ENCODE data around the gene VWA5A. TPM values are rescaled to one million over a fixed set of nuclear protein-coding genes. Genes with fewer than 3 reads are reported as not detected.

The VWA5A gene
- total and polyA plus RNA-seq, 2 of the 13 experiments (the other 11 are each of a cell fraction or from before 2014, with no cell fraction given) = 1.3 to 1.8 TPM

DNA sequence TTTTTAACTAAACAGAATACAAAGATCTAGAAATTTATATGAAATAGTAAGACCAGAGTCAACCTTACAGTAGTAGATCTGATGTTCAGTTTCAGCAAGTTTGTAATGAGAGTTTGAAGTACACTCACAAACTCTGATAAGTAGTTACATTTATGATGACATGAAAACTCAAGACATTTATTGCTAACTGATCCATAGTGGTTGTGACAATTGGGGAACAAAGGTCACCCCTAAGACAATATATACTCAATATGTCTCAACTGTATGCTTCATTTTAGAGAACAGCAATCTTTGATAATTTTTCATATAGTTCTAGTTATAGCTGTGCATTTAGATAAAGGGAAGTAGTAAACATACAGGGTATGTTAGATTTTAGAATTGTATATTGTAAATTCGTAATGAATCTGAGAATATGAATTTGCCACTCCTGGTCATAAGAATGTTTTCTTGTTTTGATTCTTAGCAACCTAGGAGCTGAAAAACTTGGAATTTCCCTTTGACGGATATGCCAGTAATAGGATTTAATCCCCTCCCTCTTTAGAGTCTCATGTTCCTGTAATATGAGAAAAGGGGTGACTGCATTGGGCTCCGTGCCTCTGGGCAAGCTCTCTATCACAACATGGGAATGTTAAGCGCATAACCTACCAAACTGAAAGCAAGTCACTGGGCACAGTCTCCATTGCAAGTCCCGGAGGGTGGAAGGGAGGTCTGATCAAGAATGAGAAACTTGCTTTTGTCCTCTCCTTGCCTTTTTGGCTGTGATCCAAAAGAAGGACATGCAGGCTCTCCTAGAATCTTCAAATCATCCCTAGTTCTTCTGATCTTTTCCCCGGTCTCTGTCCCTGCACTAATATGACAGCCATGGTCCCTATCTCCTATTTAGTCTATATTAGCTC is 79.3 kb downstream of the VWA5A start:
- intact Hi-C loops (cut with micrococcal nuclease; ENCODE audit: unreplicated experiment) = loop anchor here (1.0 kb wide), 1 partner anchor 123 kb away; no protein-coding TSS in a partner anchor
- H3K27me3 ChIP-seq (ENCODE audit: control insufficient read depth in 1 of 2, insufficient read depth in 2 of 2, low read length in 2 of 2) = no peaks in the 10 kb centered on the region
- CTCF ChIA-PET (ENCODE audit: low intra/inter-chr PET ratio, low total read pairs) = interaction anchor here (1.6 to 2.5 kb wide), 2 partner anchors 86 to 124 kb away, joined by 4 to 38 read pairs; no protein-coding TSS in a partner anchor
- no peaks in the 10 kb centered on the region for H3K9me3 ChIP-seq (ENCODE audit: low read length)
- no peaks in the 10 kb centered on the region for H4K20me1 ChIP-seq (ENCODE audit: insufficient read depth, low read length)
- H3K36me3 ChIP-seq (replicated peaks in 1 of 2; ENCODE audit: control insufficient read depth in 1 of 2, insufficient read depth in 2 of 2, low read length in 2 of 2) = no peaks in the 10 kb centered on the region
- H3K27ac ChIP-seq (ENCODE audit: extremely low read length, insufficient read depth, low read length) = no peak overlapping the region
- no peak overlapping the region for H3K9ac ChIP-seq (ENCODE audit: insufficient read depth, low read depth, low read length)
- no peaks in the 10 kb centered on the region for H3K79me2 ChIP-seq (ENCODE audit: insufficient read depth, low read length)
- no peaks in the 10 kb centered on the region for H3K4me1 ChIP-seq (ENCODE audit: insufficient read depth, low read length)
- FAIRE-seq (no peak), DNase-seq (ENCODE audit: low spot score) (no peak), ATAC-seq (no peak)
- no peak overlapping the region for H3K4me2 ChIP-seq (ENCODE audit: low read depth, low read length)
- no peak overlapping the region for H2AFZ ChIP-seq (ENCODE audit: low read length)
- H3K4me3 ChIP-seq (replicated peaks in 1 of 3; ENCODE audit: insufficient read depth in 1 of 3, low read depth in 2 of 3, low read length in 3 of 3) = no peak overlapping the region
- WGBS (ENCODE audit: low lambda C conversion rate) = 31% methylated on average over 6 of the region's 6 CpGs
- POLR2A ChIA-PET = no interaction called here
- in situ Hi-C loops (cut with HindIII; ENCODE audit: extremely low pct_ligation_motif_present, low pct_unique_long_range_greater_than_20kb) = loop anchor here (5.0 kb wide), 1 partner anchor 117 kb away; no protein-coding TSS in a partner anchor
- BruUV-seq (replicated peaks) = no TSS peak
- TF ChIP-seq HOXD1 (CRISPR knock-in tag; IDR thresholded peaks at IDR 0.05) (no peak), ZNF724P (CRISPR knock-in tag; IDR thresholded peaks at IDR 0.05; ENCODE audit: borderline replicate concordance) (no peak), U2AF2 (IDR thresholded peaks at IDR 0.05; ENCODE audit: low read depth, low read length) (no peak), ZNF883 (CRISPR knock-in tag; IDR thresholded peaks at IDR 0.05; ENCODE audit: not compliant biosample characterization) (no peak), ZNF761 (CRISPR knock-in tag; conservative IDR thresholded peaks at IDR 0.05) (no peak), PAF1 (CRISPR knock-in tag; IDR thresholded peaks at IDR 0.05) (no peak), REXO4 (CRISPR knock-in tag; IDR thresholded peaks at IDR 0.05; ENCODE audit: borderline replicate concordance) (no peak), LCORL (IDR thresholded peaks at IDR 0.05) (no peak), LCORL (CRISPR knock-in tag; IDR thresholded peaks at IDR 0.05) (no peak), ZNF530 (CRISPR knock-in tag; IDR thresholded peaks at IDR 0.05; ENCODE audit: low read depth) (no peak), SKI (IDR thresholded peaks at IDR 0.05; ENCODE audit: partially characterized antibody) (no peak)
- TF ChIP-seq, protein P1, sequence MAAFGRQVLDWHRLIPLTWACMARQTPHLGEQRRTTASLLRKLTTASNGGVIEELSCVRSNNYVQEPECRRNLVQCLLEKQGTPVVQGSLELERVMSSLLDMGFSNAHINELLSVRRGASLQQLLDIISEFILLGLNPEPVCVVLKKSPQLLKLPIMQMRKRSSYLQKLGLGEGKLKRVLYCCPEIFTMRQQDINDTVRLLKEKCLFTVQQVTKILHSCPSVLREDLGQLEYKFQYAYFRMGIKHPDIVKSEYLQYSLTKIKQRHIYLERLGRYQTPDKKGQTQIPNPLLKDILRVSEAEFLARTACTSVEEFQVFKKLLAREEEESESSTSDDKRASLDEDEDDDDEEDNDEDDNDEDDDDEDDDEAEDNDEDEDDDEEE (CRISPR knock-in tag; IDR thresholded peaks at IDR 0.05) = no peak
- TF ChIP-seq, protein P2, sequence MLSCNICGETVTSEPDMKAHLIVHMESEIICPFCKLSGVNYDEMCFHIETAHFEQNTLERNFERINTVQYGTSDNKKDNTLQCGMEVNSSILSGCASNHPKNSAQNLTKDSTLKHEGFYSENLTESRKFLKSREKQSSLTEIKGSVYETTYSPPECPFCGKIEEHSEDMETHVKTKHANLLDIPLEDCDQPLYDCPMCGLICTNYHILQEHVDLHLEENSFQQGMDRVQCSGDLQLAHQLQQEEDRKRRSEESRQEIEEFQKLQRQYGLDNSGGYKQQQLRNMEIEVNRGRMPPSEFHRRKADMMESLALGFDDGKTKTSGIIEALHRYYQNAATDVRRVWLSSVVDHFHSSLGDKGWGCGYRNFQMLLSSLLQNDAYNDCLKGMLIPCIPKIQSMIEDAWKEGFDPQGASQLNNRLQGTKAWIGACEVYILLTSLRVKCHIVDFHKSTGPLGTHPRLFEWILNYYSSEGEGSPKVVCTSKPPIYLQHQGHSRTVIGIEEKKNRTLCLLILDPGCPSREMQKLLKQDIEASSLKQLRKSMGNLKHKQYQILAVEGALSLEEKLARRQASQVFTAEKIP (CRISPR knock-in tag; IDR thresholded peaks at IDR 0.05; ENCODE audit: borderline replicate concordance) = no peak
- TF ChIP-seq, protein P3, sequence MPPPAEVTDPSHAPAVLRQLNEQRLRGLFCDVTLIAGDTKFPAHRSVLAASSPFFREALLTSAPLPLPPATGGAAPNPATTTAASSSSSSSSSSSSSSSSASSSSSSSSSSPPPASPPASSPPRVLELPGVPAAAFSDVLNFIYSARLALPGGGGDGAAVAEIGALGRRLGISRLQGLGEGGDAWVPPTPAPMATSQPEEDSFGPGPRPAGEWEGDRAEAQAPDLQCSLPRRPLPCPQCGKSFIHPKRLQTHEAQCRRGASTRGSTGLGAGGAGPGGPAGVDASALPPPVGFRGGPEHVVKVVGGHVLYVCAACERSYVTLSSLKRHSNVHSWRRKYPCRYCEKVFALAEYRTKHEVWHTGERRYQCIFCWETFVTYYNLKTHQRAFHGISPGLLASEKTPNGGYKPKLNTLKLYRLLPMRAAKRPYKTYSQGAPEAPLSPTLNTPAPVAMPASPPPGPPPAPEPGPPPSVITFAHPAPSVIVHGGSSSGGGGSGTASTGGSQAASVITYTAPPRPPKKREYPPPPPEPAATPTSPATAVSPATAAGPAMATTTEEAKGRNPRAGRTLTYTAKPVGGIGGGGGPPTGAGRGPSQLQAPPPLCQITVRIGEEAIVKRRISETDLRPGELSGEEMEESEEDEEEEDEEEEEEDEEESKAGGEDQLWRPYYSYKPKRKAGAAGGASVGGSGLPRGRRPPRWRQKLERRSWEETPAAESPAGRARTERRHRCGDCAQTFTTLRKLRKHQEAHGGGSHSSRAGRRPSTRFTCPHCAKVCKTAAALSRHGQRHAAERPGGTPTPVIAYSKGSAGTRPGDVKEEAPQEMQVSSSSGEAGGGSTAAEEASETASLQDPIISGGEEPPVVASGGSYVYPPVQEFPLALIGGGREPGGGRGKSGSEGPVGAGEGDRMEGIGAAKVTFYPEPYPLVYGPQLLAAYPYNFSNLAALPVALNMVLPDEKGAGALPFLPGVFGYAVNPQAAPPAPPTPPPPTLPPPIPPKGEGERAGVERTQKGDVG (CRISPR knock-in tag; IDR thresholded peaks at IDR 0.05; ENCODE audit: borderline replicate concordance) = no peak
- TF ChIP-seq, protein P4, sequence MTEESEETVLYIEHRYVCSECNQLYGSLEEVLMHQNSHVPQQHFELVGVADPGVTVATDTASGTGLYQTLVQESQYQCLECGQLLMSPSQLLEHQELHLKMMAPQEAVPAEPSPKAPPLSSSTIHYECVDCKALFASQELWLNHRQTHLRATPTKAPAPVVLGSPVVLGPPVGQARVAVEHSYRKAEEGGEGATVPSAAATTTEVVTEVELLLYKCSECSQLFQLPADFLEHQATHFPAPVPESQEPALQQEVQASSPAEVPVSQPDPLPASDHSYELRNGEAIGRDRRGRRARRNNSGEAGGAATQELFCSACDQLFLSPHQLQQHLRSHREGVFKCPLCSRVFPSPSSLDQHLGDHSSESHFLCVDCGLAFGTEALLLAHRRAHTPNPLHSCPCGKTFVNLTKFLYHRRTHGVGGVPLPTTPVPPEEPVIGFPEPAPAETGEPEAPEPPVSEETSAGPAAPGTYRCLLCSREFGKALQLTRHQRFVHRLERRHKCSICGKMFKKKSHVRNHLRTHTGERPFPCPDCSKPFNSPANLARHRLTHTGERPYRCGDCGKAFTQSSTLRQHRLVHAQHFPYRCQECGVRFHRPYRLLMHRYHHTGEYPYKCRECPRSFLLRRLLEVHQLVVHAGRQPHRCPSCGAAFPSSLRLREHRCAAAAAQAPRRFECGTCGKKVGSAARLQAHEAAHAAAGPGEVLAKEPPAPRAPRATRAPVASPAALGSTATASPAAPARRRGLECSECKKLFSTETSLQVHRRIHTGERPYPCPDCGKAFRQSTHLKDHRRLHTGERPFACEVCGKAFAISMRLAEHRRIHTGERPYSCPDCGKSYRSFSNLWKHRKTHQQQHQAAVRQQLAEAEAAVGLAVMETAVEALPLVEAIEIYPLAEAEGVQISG (CRISPR knock-in tag; IDR thresholded peaks at IDR 0.05) = no peak

Measured in HepG2 (cell line).